ENCODE data around the gene SLITRK5. TPM values are rescaled to one million over a fixed set of nuclear protein-coding genes. Genes with fewer than 3 reads are reported as not detected.

Gene SLITRK5
- total RNA-seq, 1 donor from 2014 or later: 0.03 TPM

GRCh38 chr13:87712012-87712411 lies 40.8 kb downstream of the SLITRK5 start:
- no peak for DNase-seq (ENCODE audit: low spot score)
